GM12878 (cell line): ENCODE measurements around the gene IL33. TPM values are rescaled to one million over a fixed set of nuclear protein-coding genes. Genes with fewer than 3 reads are reported as not detected.

Experiments used
- BCL3 ChIP-seq: IDR thresholded peaks from 2 replicates; pipeline ENCODE4 v1.6.1; 2011; ENCODE audit warnings: borderline replicate concordance, low read depth, mild to moderate bottlenecking, moderate library complexity, low read length; ENCODE audit not compliant: insufficient read depth, poor library complexity, severe bottlenecking
- BHLHE40 ChIP-seq, 2 experiments: fragments of 450-650 bp in 1 of 2; IDR thresholded peaks; 2 replicates each; pipeline ENCODE4 v1.6.1; 2011 to 2017; ENCODE audit warnings: low read depth in 2 of 2, borderline replicate concordance in 1 of 2, improper control_type of control experiment in 1 of 2, low read length in 1 of 2, mild to moderate bottlenecking in 1 of 2
- CREB1 ChIP-seq: IDR thresholded peaks from 2 replicates; pipeline ENCODE4 v1.6.1; 2012; ENCODE audit warnings: low read depth, mild to moderate bottlenecking, inconsistent platforms
- DPF2 ChIP-seq: fragments of 450-650 bp; IDR thresholded peaks from 2 replicates; pipeline ENCODE4 v1.6.1; 2017; ENCODE audit warnings: mild to moderate bottlenecking
- EGR1 ChIP-seq, 2 experiments: IDR thresholded peaks; 1 replicate in 1 of 2; 2 replicates in 1 of 2; pipeline ENCODE4 v1.6.1; 2011 to 2012; ENCODE audit warnings: low read depth in 2 of 2, low read length in 2 of 2, borderline replicate concordance in 1 of 2, mild to moderate bottlenecking in 1 of 2, moderate library complexity in 1 of 2
- ESRRA ChIP-seq: IDR thresholded peaks from 2 replicates; pipeline ENCODE4 v1.6.1; 2012; ENCODE audit warnings: mild to moderate bottlenecking, low read length, improper control_type of control experiment
- EZH2 ChIP-seq: IDR thresholded peaks from 2 replicates; pipeline ENCODE4 v1.6.1; 2012; ENCODE audit warnings: low read depth, mild to moderate bottlenecking, control low read depth, inconsistent platforms, low read length, borderline replicate concordance; ENCODE audit not compliant: control insufficient read depth
- GABPA ChIP-seq: IDR thresholded peaks from 2 replicates; pipeline ENCODE4 v1.6.1; 2014; ENCODE audit warnings: antibody characterized with exemption, low read depth, mild to moderate bottlenecking, inconsistent platforms
- HDAC6 ChIP-seq: fragments of 200-600 bp; sonication (generic); IDR thresholded peaks from one replicate; pipeline ENCODE4 v1.8.0; 2017; ENCODE audit warnings: antibody characterized with exemption; ENCODE audit not compliant: unreplicated experiment
- HSF1 ChIP-seq: fragments of 150-350 bp; IDR thresholded peaks from 2 replicates; pipeline ENCODE4 v1.6.1; 2014; ENCODE audit warnings: mild to moderate bottlenecking, low read depth, low read length
- IRF5 ChIP-seq: fragments of 450-650 bp; IDR thresholded peaks from 2 replicates; pipeline ENCODE4 v1.6.1; 2017; ENCODE audit warnings: borderline replicate concordance
- JUNB ChIP-seq: IDR thresholded peaks from 2 replicates; pipeline ENCODE4 v1.6.1; 2016; ENCODE audit warnings: antibody characterized with exemption, mild to moderate bottlenecking
- LARP7 ChIP-seq: fragments of 450-650 bp; IDR thresholded peaks from 2 replicates; pipeline ENCODE4 v1.6.1; 2017; ENCODE audit warnings: mild to moderate bottlenecking
- MLLT1 ChIP-seq: fragments of 450-650 bp; IDR thresholded peaks from 2 replicates; pipeline ENCODE4 v1.6.1; 2016; ENCODE audit warnings: mild to moderate bottlenecking
- MYB ChIP-seq: fragments of 150-350 bp; IDR thresholded peaks from 2 replicates; pipeline ENCODE4 v1.6.1; 2014; ENCODE audit warnings: mild to moderate bottlenecking, low read depth, low read length, borderline replicate concordance
- NFIC ChIP-seq: IDR thresholded peaks from 2 replicates; pipeline ENCODE4 v1.6.1; 2012; ENCODE audit warnings: low read depth, mild to moderate bottlenecking, inconsistent platforms, low read length, moderate library complexity
- NFXL1 ChIP-seq: fragments of 450-650 bp; IDR thresholded peaks from 2 replicates; pipeline ENCODE4 v1.6.1; 2017; ENCODE audit warnings: antibody characterized with exemption, mild to moderate bottlenecking, borderline replicate concordance
- NR2C1 ChIP-seq: fragments of 450-650 bp; IDR thresholded peaks from 2 replicates; pipeline ENCODE4 v1.6.1; 2017; ENCODE audit warnings: antibody characterized with exemption, mild to moderate bottlenecking, moderate library complexity
- RB1 ChIP-seq: fragments of 450-650 bp; formaldehyde crosslinking; IDR thresholded peaks from 2 replicates; pipeline ENCODE4 v1.6.1; 2017; ENCODE audit warnings: mild to moderate bottlenecking, borderline replicate concordance
- SMC3 ChIP-seq: IDR thresholded peaks from 2 replicates; pipeline ENCODE4 v1.6.1; 2011; ENCODE audit warnings: low read length, improper control_type of control experiment, borderline replicate concordance
- TCF12 ChIP-seq: IDR thresholded peaks from 2 replicates; pipeline ENCODE4 v1.6.1; 2011; ENCODE audit warnings: low read depth, mild to moderate bottlenecking, low read length
- YY1 ChIP-seq: IDR thresholded peaks from 2 replicates; pipeline ENCODE4 v1.6.1; 2011; ENCODE audit warnings: low read depth, mild to moderate bottlenecking, low read length
- ZNF207 ChIP-seq: fragments of 450-650 bp; IDR thresholded peaks from 2 replicates; pipeline ENCODE4 v1.6.1; 2014; ENCODE audit warnings: antibody characterized with exemption, mild to moderate bottlenecking, borderline replicate concordance
- ZNF217 ChIP-seq: fragments of 450-650 bp; IDR thresholded peaks from 2 replicates; pipeline ENCODE4 v1.6.1; 2017; ENCODE audit warnings: antibody characterized with exemption, mild to moderate bottlenecking
- ZNF274 ChIP-seq: IDR thresholded peaks from one replicate; pipeline ENCODE4 v1.8.0; 2011; ENCODE audit not compliant: insufficient read length, insufficient read depth
- polyA plus RNA-seq, 11 experiments: library from polyadenylated mRNA; depleted of rRNA in 4 of 11; unstranded in 6 of 11; stranded (reverse) in 5 of 11; fragments of >200 nt; fragmentation: Nextera tagmentation in 4 of 11; fragmentation: Illumina TruSeq in 1 of 11; extraction: Ambion mirVana in 4 of 11; extraction: Trizol in 1 of 11; gene quantifications; 1 replicate in 1 of 11; 2 replicates in 10 of 11; pipeline versions ENCODE4 v1.2.1 to v1.2.3, GENCODE V29; 2011 to 2016; ENCODE audit warnings: inconsistent platforms in 2 of 11, missing spikeins in 2 of 11, low read depth in 1 of 11
- total RNA-seq, 4 experiments: library from RNA; depleted of rRNA in 3 of 4; stranded (reverse); fragments of >200 nt in 3 of 4; fragmentation: Illumina TruSeq in 1 of 4; extraction: Trizol in 1 of 4; gene quantifications; 2 replicates each; pipeline versions ENCODE4 v1.2.1 to v1.2.3, GENCODE V29; 2013 to 2021

IL33 gene
- total and polyA plus RNA-seq, 10 of the 15 experiments (the other 5 are each of a cell fraction or from before 2014, with no cell fraction given), result not detected

- TF ChIP-seq LARP7 (no peak), RB1 (no peak), ESRRA (no peak), DPF2 (peak; percentile 88), BHLHE40 (IDR thresholded peaks at IDR 0.05; ENCODE audit: borderline replicate concordance in 1 of 2, low read depth in 2 of 2, low read length in 1 of 2) (no peak), NR2C1 (no peak), NFXL1 (no peak), MYB (no peak), ZNF207 (no peak), JUNB (peak; percentile 96), CREB1 (no peak), BCL3 (peak; percentile 40), EGR1 (IDR thresholded peaks at IDR 0.05; ENCODE audit: borderline replicate concordance in 1 of 2, low read depth in 2 of 2, low read length in 2 of 2) (no peak), GABPA (no peak), MLLT1 (no peak), NFIC (peak; percentile 95), EZH2 (no peak), ZNF274 (no peak), HSF1 (no peak), HDAC6 (no peak), YY1 (no peak), TCF12 (no peak), ZNF217 (no peak), SMC3 (no peak), IRF5 (no peak)
These were observed 30.6 kb upstream of the IL33 start (continued) for GRCh38 chr9:6184749-6185645.
